HG02943 (cell line): ENCODE results near the gene FAM117A.
"Not testable (repeated sequence)": the region's sequence is repeated elsewhere in the genome, so short reads cannot be mapped to it uniquely, and the experiment has no call there.

Experiments
- ATAC-seq: cut with Tn5 transposase; IDR thresholded peaks from one replicate; pipeline ENCODE4 v1.9.1; 2021; ENCODE audit warnings: mild to moderate bottlenecking, low read depth, moderate library complexity; ENCODE audit not compliant: unreplicated experiment

The FAM117A gene

DNA sequence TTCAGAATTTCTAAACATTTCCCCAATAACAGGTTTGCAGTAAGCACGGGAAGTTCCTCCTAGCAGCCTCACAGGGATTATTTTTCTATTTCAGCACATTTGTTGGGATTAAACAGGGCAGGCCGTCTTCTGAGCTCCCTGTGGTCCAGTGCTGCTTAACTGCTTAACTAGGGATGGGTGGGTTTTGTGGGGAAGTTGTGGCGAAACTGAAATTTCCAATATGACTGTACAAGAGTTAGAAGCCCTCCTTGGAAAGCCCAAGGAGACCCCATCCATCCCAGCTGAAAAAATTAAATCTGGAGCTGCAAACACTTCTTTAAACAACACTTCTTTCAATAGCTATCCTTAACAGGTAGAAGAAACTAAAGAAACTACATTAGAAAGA lies 22.2 kb downstream of the FAM117A start:
- no peak for ATAC-seq

- no peak for ATAC-seq
These were observed 22.8 kb downstream of the FAM117A start for GRCh38 chr17:49741009-49741691.

DNA sequence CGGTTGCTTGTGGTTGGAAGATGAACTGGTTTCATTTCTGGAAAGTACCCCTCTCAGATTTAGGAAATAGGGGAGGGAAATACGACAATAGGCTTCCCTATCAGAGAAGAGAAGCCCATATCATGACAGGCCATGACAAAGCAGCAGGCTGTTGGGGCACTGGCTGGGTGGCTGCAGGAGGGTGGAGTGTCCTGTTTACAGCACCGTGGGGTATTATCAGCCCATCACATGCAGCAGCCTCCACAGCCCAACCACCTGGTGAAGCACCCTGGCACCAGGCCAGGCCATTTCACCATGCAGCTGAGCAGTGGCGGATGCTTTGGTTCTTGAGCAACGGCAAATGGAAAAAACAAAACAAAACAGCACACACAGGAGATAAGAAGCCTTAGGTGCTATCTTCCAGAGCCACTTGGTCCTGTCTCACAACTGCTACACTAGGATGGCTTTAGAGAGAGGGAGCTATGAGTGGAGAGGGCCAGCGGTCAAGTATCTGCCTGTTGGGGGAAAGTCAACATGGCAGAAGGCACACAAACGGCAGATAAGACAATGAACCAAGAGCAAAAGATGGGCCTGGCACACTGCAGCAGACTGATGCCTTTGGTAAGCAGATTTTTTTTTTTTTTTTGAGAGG lies 24.2 kb downstream of the FAM117A start:
- peak; percentile 68 for ATAC-seq

GRCh38 chr17:49738456-49739163 lies 25.3 kb downstream of the FAM117A start:
- ATAC-seq, result no peak

DNA sequence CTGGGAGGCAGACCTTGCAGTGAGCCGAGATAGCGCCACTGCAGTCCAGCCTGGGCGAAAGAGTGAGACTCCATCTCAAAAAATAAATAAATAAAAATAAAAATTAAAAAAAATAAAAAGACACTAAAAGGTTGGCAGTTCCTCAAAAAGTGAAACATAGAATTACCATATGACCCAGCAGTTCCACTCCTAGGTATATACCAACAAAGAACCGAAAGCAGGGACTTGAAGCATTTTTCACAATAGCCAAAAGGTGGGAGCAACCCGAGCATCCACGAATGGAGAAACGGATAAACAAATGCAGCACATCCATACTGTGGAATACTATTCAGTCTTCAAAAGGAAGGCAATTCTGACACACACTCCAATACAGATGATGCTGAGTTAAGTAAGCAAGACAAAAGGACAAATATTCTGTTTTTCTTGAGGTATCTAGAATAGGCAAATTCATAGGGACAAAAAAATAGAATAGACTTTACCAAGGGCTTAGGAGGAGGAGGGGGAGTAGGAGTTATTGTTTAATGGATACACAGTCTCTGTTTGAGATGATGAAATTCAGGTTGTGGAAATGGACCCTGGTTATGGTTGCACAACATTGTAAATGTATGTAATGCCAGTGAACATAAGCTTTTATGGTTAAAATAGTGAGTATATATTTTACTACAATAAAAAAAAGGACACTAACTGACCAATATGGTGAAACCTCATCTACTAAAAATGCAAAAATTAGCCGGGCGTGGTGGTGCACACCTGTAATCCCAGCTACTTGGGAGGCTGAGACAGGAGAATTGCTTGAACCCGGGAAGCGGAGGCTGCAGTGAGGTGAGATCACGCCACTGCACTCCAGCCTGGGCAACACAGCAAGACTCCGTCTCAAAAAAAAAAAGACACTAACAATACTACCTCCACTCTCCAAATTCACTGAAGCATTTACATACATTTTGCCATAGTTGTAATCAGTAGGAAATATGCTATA lies 29.1 kb downstream of the FAM117A start:
- ATAC-seq, result no peak

- no peak for ATAC-seq
These were observed 32.5 kb downstream of the FAM117A start for GRCh38 chr17:49731435-49731831.

- no peak for ATAC-seq
These were observed 33.0 kb downstream of the FAM117A start for GRCh38 chr17:49730785-49731434.

- ATAC-seq, result no peak
These were observed 33.7 kb downstream of the FAM117A start for GRCh38 chr17:49730078-49730784.

DNA sequence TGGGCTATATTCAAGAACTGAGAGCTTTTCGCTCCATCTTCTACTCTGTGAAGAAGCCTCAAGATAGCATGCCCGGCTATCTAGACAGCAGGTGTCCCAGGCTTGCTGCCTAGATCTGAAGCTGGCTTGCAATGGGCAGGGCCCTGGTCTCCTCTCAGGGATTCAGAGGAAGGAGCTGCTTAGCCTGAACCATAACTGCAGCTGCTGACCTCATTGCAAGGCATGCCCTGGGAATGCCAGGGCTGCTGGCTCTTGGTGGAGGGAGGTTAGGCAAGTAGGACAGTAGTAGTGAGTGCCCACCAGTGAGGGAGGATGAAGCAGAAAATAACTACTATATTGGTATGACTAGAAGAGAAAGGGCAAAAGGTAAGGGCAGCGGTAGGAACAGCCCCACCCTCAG lies 34.9 kb downstream of the FAM117A start:
- ATAC-seq, result no peak

DNA sequence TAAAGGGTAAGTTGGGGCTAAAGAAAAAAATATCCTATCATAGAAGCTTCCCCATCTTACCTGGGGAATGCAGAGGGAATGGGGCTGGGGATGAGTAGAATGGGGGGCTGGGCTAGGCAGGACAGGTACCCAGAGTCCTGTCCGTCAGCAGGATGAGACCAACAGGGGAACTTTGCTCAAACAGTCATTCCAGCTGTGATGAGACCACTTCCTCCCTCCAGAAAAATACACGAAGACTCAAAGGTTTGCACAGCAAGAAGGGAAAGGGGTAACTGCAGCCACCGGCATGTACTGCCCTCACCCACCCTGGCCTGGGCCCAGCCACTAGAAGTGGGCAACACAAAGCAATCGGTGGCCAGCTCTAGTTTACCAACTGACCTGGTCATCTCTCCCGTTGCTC lies 35.5 kb downstream of the FAM117A start:
- ATAC-seq, result no peak

GRCh38 chr17:49727380-49727779 lies 36.6 kb downstream of the FAM117A start:
- no peak for ATAC-seq

DNA sequence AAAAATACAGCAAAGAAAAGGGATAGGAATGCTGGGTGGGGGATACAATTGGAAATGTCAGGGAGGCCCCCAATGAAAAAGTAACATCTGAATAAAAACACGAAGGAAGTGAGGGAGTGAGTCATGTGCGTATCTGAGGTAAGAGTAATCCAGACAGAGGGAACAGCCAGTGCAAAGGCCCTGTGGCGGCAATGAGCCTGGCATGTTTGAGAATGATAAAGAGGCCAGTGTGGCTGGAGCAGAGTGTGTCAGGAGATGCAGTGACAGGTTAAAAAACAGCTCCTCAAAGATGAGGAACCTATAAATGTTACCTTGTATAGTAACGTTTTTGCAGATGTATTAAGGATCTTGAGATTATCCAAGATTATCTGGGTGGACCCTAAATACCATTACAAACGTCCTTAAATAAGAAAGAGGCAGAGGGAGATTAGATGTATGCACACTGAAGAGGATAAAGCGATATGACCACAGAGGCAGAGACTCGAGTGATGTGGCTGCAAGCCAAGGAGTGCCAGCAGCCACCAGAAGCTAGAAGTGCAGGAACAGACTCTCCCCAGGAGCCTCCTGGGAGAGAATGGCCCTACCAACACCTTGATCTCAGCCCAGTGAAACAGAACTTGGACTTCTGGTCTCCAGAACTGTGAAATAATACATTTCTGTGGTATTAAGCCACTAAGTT lies 38.3 kb downstream of the FAM117A start:
- no peak for ATAC-seq

DNA sequence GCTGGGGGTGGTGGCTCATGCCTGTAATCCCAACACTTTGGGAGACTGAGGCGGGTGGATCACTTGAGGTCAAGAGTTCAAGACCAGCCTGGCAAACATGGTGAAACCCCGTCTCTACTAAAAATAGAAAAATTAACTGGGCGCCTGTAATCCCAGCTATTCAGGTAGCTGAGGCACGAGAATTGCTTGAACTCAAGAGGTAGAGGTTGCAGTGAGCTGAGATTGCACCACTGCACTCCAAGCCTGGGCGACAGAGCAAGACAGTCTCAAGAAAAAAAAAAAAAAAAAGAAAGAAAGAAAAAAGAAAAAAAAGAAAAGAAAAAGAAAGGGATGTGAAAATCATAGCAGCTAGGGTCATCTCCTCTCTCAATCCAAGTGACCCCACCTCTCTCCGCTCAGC lies 39.4 kb downstream of the FAM117A start:
- not testable (repeated sequence) for ATAC-seq

GRCh38 chr17:49723423-49723822 lies 40.5 kb downstream of the FAM117A start:
- ATAC-seq, result no peak

DNA sequence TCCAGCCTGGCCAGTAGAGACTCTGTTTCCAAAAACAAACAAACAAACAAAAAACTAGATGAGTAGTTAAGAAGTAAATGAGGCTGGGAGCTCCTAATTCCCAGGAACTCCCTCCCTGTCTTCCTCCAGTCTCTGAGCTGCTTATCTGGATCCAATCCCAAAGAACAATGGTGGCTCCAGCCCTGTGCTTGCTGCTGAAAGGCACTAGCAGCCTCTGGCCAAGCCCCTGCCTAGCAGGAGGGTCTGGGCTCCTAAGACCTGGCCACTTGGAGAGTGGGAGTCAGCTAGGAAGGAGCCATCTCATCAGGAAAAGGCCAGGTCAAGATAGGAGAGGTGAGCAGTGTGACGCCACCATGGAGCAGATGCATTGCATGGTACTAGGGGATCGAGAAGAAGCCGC lies 41.9 kb downstream of the FAM117A start:
- no peak for ATAC-seq

GRCh38 chr17:49717371-49717861 lies 46.5 kb downstream of the FAM117A start:
- no peak for ATAC-seq

- ATAC-seq, result no peak
These were observed 47.1 kb downstream of the FAM117A start for GRCh38 chr17:49716668-49717364.

GRCh38 chr17:49715717-49716279 lies 48.1 kb downstream of the FAM117A start:
- ATAC-seq, result no peak
